ENCODE data around the gene C1GALT1C1. TPM values are rescaled to one million over a fixed set of nuclear protein-coding genes. Genes with fewer than 3 reads are reported as not detected.

The C1GALT1C1 gene
- 56.2 and 63.7 TPM in 2 replicates for total RNA-seq

DNA sequence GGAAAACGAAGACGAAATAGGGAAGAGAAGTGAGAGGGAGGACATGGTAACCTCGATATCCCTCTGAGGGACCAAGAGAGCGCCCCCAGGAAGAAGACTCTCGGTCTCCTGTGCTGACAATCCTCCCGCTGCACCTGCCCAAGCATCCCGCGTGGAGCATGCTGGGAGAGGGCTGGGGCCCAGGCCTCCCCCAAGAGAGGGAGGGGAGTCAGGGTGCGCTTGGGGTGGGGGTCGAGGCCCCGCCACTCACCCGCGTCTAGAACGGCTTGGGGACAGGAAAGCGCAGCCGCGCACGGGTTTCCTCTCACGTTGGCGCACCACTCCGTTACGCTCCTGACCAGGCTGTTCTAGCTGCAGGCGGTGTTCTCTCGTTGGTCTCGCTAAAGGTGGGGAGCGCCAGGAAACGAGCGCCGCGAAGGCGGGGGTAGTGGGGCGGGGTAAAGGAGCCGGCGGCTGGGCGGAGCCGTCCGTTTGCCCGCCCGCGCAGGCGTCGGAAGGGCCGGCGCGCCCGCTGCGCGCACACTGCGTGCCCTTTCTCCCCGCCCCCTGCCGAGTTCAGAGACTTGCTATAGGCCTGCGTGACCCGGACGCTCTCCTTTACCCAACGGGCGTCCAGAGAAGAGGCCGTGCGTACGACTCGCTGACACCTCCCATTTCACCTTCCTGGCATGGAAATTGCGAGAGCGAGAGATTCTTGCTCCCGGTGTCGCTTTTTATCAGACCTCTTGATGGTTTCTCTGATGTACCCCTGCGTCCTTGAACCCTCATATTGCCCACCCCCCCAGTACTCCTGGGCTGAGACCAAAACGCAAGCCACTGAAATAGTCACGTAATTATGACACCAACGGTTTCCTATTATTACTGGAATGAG lies at the start of gene C1GALT1C1:
Gene C1GALT1C1, minus strand, starts transcription at position 388 of the 871 bp plus-strand sequence. CDS start 2,888 bp downstream, outside the sequence.

DNA sequence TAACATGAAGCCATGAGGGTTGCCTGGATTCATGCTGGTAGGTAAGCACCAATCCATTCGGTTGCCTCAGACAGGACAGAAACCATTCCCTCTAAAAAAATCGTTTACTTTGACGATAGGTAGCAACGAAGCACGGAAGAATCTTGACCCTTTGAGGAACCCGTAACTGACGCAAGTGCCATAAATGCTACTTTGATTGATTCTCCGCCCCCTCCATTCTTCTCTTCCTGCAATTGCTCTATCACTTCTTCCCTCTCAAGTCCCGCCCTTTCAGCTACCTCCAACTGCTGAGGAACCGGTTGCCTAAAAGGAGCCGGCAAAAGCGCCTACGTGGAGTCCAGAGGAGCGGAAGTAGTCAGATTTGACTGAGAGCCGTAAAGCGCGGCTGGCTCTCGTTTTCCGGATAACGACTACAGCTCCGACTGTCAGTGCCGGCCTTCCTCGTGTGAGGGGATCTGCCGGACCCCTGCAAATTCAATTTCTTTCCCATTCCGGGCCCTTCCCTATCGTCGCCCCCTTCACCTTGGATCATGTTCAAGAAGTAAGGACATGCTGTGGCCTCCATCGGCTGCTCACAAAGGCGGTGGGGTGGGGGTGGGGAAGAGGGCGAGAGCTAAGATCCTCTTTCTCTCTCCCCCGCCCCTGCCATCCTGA lies 26.0 kb downstream of the C1GALT1C1 start, which contains the start of gene MCTS1:
Gene MCTS1, plus strand, starts transcription at position 395 of the 654 bp plus-strand sequence. Its CDS starts 136 bp downstream, at position 531.

Other genes with a start within 250 kb of the C1GALT1C1 start
- 114 and 224 TPM in 2 replicates for gene LAMP2, start 160.8 kb downstream of the C1GALT1C1 start, total RNA-seq
- 55.5 and 70.5 TPM in 2 replicates for gene CUL4B, start 69.1 kb downstream of the C1GALT1C1 start, total RNA-seq
- gene MCTS1, start 26.0 kb downstream of the C1GALT1C1 start, total RNA-seq = 34.1 and 51.4 TPM in 2 replicates
- not detected in 2 replicates for gene CT47B1, start 245.8 kb upstream of the C1GALT1C1 start, total RNA-seq

Measured in regular cardiac myocyte (primary cell).